Glutamatergic neuron (in vitro differentiated cells): ENCODE measurements around the gene POLD3. TPM values are rescaled to one million over a fixed set of nuclear protein-coding genes. Genes with fewer than 3 reads are reported as not detected.

Experiments
- DNase-seq: peaks from one replicate; pipeline ENCODE4 v3.0.0; 2022
- H3K27ac Mint-ChIP-seq: one replicate; pipeline ENCODE4 v1.8.0; 2020; ENCODE audit warnings: mild to moderate bottlenecking, mixed read lengths, inconsistent platforms; ENCODE audit not compliant: unreplicated experiment
- H3K27me3 Mint-ChIP-seq: one replicate; pipeline ENCODE4 v1.8.0; 2020; ENCODE audit warnings: mild to moderate bottlenecking, moderate library complexity, mixed read lengths, inconsistent platforms; ENCODE audit not compliant: unreplicated experiment
- H3K36me3 Mint-ChIP-seq: one replicate; pipeline ENCODE4 v1.8.0; 2020; ENCODE audit warnings: mild to moderate bottlenecking, mixed read lengths, inconsistent platforms; ENCODE audit not compliant: unreplicated experiment
- H3K4me1 Mint-ChIP-seq: one replicate; pipeline ENCODE4 v1.8.0; 2020; ENCODE audit warnings: mild to moderate bottlenecking, low read depth, mixed read lengths, inconsistent platforms; ENCODE audit not compliant: unreplicated experiment
- H3K4me3 Mint-ChIP-seq: one replicate; pipeline ENCODE4 v1.8.0; 2020; ENCODE audit warnings: mild to moderate bottlenecking, mixed read lengths, inconsistent platforms; ENCODE audit not compliant: unreplicated experiment
- H3K9me3 Mint-ChIP-seq: one replicate; pipeline ENCODE4 v1.8.0; 2020; ENCODE audit warnings: mild to moderate bottlenecking, moderate library complexity, mixed read lengths, inconsistent platforms; ENCODE audit not compliant: unreplicated experiment
- total RNA-seq: library from RNA; stranded (reverse); fragmentation: NEBNext Ultra II Directional; extraction: Animal tissue kit (Norgen Biotek cat#: 25700); gene quantifications from one replicate; pipeline ENCODE4 v1.2.1, GENCODE V29; 2021; ENCODE audit not compliant: unreplicated experiment
- TF ChIP-seq, protein P1 (sequence below): fragments of 200-600 bp; sonication (generic); IDR thresholded peaks from one replicate; pipeline ENCODE4 v1.5.0; 2021; ENCODE audit not compliant: partially characterized antibody, unreplicated experiment

The POLD3 gene
- total RNA-seq, 1 donor from 2014 or later = 9.0 TPM

DNA sequence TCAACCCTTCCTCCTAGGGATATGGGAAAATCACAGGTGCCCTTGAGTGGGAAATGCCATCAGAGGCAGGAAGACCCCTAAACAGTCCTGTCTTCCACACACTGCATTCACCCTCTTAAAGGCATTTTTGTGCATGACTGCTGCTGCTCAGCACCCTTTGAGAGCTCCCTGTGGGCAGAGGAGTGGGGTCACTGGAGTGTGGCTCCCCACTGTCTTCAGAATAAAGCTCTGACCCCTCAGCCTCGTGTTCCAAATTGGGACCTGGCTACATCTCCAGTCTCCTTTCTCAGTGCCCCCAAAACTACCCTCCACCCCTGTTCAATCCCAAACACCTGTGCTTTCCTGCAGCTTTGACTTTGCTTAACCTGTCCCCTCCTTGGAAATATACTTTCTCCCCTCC, 92.3 kb downstream of the POLD3 start:
- no peak for DNase-seq
- H3K27ac Mint-ChIP-seq = no peak overlapping the region
- H3K36me3 Mint-ChIP-seq = no peaks in the 10 kb centered on the region
- TF ChIP-seq, protein P1, sequence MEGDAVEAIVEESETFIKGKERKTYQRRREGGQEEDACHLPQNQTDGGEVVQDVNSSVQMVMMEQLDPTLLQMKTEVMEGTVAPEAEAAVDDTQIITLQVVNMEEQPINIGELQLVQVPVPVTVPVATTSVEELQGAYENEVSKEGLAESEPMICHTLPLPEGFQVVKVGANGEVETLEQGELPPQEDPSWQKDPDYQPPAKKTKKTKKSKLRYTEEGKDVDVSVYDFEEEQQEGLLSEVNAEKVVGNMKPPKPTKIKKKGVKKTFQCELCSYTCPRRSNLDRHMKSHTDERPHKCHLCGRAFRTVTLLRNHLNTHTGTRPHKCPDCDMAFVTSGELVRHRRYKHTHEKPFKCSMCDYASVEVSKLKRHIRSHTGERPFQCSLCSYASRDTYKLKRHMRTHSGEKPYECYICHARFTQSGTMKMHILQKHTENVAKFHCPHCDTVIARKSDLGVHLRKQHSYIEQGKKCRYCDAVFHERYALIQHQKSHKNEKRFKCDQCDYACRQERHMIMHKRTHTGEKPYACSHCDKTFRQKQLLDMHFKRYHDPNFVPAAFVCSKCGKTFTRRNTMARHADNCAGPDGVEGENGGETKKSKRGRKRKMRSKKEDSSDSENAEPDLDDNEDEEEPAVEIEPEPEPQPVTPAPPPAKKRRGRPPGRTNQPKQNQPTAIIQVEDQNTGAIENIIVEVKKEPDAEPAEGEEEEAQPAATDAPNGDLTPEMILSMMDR = no peak
- peaks cover 9% of the 10 kb centered on the region for H3K27me3 Mint-ChIP-seq
- H3K4me1 Mint-ChIP-seq = no peaks in the 10 kb centered on the region
- H3K9me3 Mint-ChIP-seq = peaks cover 4% of the 10 kb centered on the region
- no peak overlapping the region for H3K4me3 Mint-ChIP-seq

DNA sequence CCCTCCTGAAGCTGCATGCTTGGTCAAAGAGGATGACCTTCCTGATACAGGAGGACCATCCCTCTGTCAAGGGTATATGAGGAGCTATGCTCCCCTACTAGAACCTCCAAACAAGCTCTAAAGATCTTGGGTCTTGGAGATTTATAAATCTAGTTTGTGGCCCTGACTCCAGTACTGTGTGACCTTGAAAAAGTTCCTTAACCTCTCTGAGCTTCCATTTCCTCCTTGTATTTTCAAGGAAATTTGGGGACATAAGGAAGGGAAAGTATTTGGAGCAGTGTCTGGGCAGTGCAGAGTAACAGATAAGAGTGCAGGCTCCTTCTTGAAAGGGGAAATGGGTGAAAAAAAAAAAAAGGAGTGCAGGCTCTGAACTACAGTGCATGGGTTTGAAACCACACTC, 93.0 kb downstream of the POLD3 start:
- peaks cover 4% of the 10 kb centered on the region for H3K9me3 Mint-ChIP-seq
- no peaks in the 10 kb centered on the region for H3K4me1 Mint-ChIP-seq
- H3K36me3 Mint-ChIP-seq = no peaks in the 10 kb centered on the region
- H3K27me3 Mint-ChIP-seq = peaks cover 7% of the 10 kb centered on the region
- H3K27ac Mint-ChIP-seq = no peak overlapping the region
- TF ChIP-seq, protein P1 = no peak
- H3K4me3 Mint-ChIP-seq = no peak overlapping the region
- DNase-seq = no peak

DNA sequence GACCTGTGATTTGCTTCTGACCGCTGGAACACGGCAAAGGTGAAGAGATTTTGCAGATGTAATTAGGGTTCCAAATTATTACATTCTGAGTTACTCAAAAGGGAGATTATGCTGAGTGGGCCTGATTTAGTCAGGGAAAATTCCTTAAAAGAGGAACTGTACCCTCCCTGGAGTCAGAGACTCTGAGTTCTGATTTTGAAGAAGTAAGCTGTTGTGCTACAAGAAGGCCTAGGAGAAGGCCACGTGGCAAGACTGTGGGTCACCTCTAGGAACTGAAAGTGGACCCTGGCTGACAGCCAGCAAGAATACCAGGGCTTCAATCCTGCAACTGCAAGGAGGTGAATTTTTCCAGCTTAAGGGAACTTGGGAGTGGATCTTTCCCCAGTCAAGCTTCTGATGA, 93.5 kb downstream of the POLD3 start:
- Mint-ChIP-seq H3K27ac (no peak overlapping the region), H3K9me3 (peaks cover 4% of the 10 kb centered on the region), H3K27me3 (peaks cover 7% of the 10 kb centered on the region), H3K4me1 (no peaks in the 10 kb centered on the region), H3K4me3 (no peak overlapping the region), H3K36me3 (no peaks in the 10 kb centered on the region)
- no peak for DNase-seq
- TF ChIP-seq, protein P1 = no peak

DNA sequence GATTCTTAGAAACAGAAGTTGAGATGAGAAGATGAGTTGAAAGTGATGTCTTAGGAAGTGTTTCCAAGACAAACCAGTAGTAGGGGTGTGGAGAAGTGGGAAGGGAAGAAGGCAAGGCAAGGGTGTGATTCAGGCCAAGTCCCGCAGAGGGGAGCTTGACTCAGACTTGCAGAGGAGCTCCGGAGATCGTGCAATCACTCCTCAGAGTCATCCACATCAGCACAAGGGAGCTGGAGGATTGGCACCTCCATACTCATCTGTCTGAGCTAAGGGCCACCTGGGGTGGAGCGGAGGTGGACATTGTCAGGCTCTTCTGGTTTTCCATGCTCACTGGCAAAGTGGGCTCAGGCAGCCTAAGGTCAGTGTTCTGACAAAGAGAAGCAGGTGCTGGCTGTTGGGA, 94.4 kb downstream of the POLD3 start:
- no peaks in the 10 kb centered on the region for H3K4me1 Mint-ChIP-seq
- peaks cover 7% of the 10 kb centered on the region for H3K27me3 Mint-ChIP-seq
- no peak for DNase-seq
- no peak overlapping the region for H3K4me3 Mint-ChIP-seq
- TF ChIP-seq, protein P1 = no peak
- no peaks in the 10 kb centered on the region for H3K36me3 Mint-ChIP-seq
- peaks cover 2% of the 10 kb centered on the region for H3K9me3 Mint-ChIP-seq
- H3K27ac Mint-ChIP-seq = no peak overlapping the region

DNA sequence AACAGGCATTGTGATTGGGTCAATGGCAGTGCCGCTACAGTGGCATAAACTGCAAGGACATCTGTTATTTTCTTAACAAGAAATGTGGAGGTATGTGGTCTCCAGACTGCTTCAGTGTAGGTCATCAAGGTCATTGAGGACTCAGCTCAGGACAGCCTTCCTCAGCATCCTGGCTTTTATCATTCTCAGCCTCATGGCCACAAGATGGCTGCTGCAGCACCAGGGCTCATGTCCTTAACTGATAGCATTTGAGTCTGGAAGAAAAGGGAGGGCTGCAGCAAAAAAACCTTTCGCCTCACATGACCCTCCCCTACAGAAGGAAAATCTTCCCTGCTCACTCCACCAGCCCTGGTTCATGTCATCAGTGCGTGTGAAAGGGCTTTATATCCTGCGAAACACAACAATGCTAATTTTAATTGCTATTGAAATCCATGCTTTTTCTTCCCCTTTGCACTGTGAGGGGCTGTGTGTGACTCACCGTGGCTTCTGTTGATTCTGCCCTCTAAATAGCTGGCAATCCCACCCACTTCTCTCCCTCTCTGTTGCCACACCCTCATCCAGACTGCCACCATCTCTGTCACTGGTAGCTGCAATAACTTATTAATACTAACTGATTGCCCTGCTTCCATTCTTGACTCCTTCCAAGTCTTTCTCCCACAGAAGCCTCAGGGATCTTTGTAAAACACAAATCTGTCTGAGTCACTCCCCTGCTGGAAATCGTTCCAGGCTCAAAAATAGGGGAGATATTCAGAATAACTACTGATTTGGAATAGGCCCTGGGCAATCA, 95.0 kb downstream of the POLD3 start:
- no peaks in the 10 kb centered on the region for H3K4me1 Mint-ChIP-seq
- H3K27me3 Mint-ChIP-seq = peaks cover 6% of the 10 kb centered on the region
- H3K36me3 Mint-ChIP-seq = no peaks in the 10 kb centered on the region
- TF ChIP-seq, protein P1 = no peak
- no peak overlapping the region for H3K4me3 Mint-ChIP-seq
- no peak overlapping the region for H3K27ac Mint-ChIP-seq
- no peak for DNase-seq
- peaks cover 2% of the 10 kb centered on the region for H3K9me3 Mint-ChIP-seq
